ENCODE measurements around the gene ALKAL2. TPM values are rescaled to one million over a fixed set of nuclear protein-coding genes. Genes with fewer than 3 reads are reported as not detected.

ALKAL2 gene
- total RNA-seq, 4 donors from 2014 or later: 3.3 to 82.6 (median 19.0) TPM

DNA sequence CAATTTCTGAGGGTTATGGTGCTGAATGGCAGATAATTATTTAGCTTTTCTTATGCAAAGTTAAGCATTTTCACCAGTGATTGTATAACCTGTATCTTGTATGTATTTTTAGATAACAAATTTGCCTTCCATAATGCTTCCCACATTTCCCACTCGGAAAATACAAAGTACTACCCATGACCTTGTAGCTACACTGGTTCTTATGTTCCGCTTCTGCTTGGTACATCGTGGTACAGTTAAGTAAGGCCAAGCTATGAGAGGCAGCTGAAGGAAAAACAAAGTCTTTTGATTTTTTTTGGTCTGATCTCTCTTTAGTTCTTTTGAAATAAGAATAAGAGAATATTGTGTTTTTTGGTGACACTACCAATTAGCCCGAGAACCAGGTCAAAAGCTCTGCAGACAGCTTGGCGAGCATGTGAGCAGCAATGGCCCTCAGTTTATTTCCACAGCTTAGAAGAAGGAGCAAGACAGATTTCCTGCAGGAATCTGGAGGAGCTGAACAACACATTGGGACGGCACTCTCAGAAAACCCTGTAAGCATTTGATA, 50.8 kb downstream of the ALKAL2 start:
- Histone ChIP-seq H3K27me3 (no peaks in the 10 kb centered on the region), H3K4me1 (no peaks in the 10 kb centered on the region), H3K4me3 (no peak overlapping the region), H3K9me3 (no peaks in the 10 kb centered on the region), H3K27ac (no peak overlapping the region), H3K36me3 (no peaks in the 10 kb centered on the region)
- TF ChIP-seq POLR2A (IDR thresholded peaks at IDR 0.05): no peak
- intact Hi-C loops (cut with DNase I; ENCODE audit: low total_unique reads): no loop called here
- no peak for DNase-seq

DNA sequence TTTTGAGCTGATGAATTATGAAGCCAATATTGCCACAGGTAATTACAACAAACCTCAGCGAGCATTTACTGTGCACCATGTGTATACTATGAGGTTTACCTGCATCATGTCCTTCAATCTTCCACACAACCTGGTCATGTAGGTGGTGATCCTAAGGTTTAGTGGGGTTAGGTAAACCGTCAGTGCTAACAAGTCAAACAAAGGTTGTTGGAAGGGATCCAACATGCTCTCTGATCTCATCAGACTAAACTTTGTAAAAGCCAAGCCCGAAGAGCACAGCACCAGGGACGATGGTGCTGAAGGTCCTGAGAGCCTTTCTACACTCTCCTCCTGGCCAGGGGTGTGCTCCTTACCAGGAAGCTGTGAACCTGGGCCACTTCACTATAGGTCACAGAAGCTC, 53.5 kb downstream of the ALKAL2 start:
- Histone ChIP-seq H3K4me1 (no peaks in the 10 kb centered on the region), H3K27me3 (no peaks in the 10 kb centered on the region), H3K4me3 (no peak overlapping the region), H3K27ac (no peak overlapping the region), H3K9me3 (no peaks in the 10 kb centered on the region), H3K36me3 (no peaks in the 10 kb centered on the region)
- TF ChIP-seq, protein P1, sequence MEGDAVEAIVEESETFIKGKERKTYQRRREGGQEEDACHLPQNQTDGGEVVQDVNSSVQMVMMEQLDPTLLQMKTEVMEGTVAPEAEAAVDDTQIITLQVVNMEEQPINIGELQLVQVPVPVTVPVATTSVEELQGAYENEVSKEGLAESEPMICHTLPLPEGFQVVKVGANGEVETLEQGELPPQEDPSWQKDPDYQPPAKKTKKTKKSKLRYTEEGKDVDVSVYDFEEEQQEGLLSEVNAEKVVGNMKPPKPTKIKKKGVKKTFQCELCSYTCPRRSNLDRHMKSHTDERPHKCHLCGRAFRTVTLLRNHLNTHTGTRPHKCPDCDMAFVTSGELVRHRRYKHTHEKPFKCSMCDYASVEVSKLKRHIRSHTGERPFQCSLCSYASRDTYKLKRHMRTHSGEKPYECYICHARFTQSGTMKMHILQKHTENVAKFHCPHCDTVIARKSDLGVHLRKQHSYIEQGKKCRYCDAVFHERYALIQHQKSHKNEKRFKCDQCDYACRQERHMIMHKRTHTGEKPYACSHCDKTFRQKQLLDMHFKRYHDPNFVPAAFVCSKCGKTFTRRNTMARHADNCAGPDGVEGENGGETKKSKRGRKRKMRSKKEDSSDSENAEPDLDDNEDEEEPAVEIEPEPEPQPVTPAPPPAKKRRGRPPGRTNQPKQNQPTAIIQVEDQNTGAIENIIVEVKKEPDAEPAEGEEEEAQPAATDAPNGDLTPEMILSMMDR (IDR thresholded peaks at IDR 0.05): no peak
- TF ChIP-seq POLR2A (IDR thresholded peaks at IDR 0.05): no peak
- no peak for DNase-seq
- intact Hi-C loops (cut with DNase I; ENCODE audit: low total_unique reads): no loop called here

DNA sequence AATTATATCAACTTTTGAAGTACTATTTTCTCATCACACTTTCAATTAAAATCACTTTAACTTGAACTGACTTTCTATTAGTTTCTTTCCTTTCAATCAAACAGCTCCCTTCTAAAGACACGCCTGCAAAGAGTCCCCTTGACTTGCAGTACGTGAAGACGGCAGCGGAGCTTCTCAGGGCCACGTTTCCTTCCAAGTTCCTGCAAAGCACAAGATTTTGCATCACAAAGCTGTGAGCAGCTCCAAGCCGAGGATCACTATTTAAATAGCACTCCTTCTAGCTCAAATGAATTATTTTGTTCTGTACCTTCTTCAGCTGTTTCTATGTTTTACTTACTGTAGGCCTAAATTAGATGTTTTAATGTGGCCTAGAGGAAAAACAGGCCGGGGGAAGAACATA, 54.9 kb downstream of the ALKAL2 start:
- DNase-seq: no peak
- Histone ChIP-seq H3K36me3 (no peaks in the 10 kb centered on the region), H3K4me1 (no peaks in the 10 kb centered on the region), H3K9me3 (no peaks in the 10 kb centered on the region), H3K27me3 (no peaks in the 10 kb centered on the region), H3K27ac (no peak overlapping the region), H3K4me3 (no peak overlapping the region)
- TF ChIP-seq, protein P1 (IDR thresholded peaks at IDR 0.05): no peak
- TF ChIP-seq POLR2A (IDR thresholded peaks at IDR 0.05): no peak
- intact Hi-C loops (cut with DNase I; ENCODE audit: low total_unique reads): no loop called here

DNA sequence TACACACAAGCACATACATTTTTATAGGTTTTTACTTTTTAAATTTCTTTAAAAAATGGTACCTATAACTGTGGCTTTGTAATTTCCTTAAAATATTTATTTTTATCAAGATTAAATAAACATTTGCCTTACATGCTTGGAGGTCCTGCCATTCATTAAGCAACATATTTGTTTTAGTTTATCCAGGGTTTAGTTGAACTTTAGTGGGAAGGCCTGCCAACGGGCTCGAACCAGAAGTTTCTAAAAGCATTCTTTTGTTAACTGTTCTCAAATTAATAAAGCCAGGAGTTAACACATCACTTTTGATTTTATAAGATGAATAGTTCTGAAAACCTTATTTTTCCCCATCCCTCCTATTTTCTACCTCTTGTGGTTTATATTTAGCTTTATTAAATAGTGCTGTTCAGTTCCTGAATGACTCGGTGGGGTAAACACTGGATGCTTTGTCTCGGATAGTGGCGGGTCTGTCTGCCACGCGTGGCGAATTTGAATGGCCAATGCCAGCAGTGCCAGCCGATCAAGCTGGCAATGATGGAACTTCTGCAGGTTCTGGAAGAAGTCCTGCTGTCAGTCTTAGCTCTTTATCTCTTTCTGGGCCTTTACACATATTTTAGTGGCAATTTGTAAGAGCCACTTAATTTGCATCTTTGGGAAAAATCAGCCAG, 56.2 kb downstream of the ALKAL2 start:
- Histone ChIP-seq H3K27me3 (no peaks in the 10 kb centered on the region), H3K36me3 (no peaks in the 10 kb centered on the region), H3K9me3 (no peaks in the 10 kb centered on the region), H3K4me3 (no peak overlapping the region), H3K4me1 (no peaks in the 10 kb centered on the region), H3K27ac (no peak overlapping the region)
- no peak for DNase-seq
- intact Hi-C loops (cut with DNase I; ENCODE audit: low total_unique reads): no loop called here
- TF ChIP-seq POLR2A (IDR thresholded peaks at IDR 0.05): no peak
- TF ChIP-seq, protein P1 (IDR thresholded peaks at IDR 0.05): no peak

Other genes starting within 250 kb of the ALKAL2 start
- gene FAM110C, start 241.6 kb downstream of the ALKAL2 start, total RNA-seq: 10 to 100 TPM in 2 of 4 donors, 1 to 10 TPM in 1, under 1 TPM in 1; 0.51 to 13.2 (median 8.5) TPM
- 100 to 1,000 TPM in 1 of 4 donors, 10 to 100 TPM in 2, 1 to 10 TPM in 1; 6.9 to 113 (median 55.5) TPM for gene SH3YL1, start 24.1 kb downstream of the ALKAL2 start, total RNA-seq
- 100 to 1,000 TPM in 2 of 4 donors, 10 to 100 TPM in 2; 58.8 to 139 (median 88.6) TPM for gene ACP1, start 23.1 kb downstream of the ALKAL2 start, total RNA-seq